ENCODE data around the gene C12orf75. TPM values are rescaled to one million over a fixed set of nuclear protein-coding genes. Genes with fewer than 3 reads are reported as not detected.

Gene C12orf75
- total and polyA plus RNA-seq, 12 donors: 0.76 to 4.9 (median 1.7) TPM

DNA sequence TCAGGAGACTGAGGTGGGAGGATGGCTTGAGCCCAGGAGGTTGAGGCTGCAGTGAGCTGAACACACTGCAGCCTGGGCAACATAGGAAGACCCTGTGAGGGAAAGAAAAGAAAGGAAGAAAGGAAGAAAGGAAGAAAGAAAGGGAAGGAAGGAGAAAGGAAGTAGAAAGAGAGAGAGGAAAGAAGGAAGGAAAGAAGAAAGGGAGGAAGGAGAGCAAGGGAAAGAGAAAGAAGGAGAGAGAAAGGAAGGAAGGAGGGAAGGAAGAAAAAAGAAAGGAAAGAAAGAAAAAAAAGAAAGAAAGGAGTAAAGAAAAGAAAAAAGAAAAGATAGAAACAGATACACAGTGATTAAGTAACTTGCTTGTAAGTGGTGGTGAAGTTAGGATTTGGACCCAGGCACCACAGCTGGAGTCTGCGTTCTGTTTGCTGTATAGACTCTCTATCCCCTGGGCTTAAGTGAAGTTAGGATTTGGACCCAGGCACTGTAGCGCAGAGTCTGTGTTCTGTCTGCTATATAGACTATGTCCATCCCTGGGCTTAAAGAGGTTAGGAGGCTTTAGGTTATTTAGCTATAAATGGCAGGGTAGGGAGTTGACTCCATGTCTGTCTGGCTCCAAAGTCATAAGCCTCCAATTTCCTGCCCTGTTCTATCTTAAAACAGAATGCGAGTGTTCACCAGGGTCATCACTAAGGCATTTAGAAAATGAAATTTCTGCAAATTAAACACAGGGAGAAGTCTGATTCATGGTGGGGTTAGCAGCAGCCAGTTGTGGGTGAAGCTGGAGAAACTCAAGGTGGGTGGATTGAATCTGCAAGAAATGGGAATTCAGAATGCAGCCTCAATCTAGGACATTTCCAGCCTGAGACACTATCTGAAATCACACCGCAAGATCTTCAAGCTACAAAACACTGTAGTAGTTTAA is 13.3 kb upstream of the C12orf75 start:
- Histone ChIP-seq H3K4me1 (no peaks in the 10 kb centered on the region), H3K27me3 (peaks cover 0 to 3% (median 0%) of the 10 kb centered on the region in 7 donors), H3K36me3 (no peaks in the 10 kb centered on the region), H3K4me3 (no peak overlapping the region), H3K27ac (no peak overlapping the region), H3K9me3 (peaks cover 0 to 16% (median 0%) of the 10 kb centered on the region in 11 donors)
- DNase-seq (no peak), ATAC-seq (no peak)
- intact Hi-C loops (cut with DNase I): no loop called here
- TF ChIP-seq, protein P1, sequence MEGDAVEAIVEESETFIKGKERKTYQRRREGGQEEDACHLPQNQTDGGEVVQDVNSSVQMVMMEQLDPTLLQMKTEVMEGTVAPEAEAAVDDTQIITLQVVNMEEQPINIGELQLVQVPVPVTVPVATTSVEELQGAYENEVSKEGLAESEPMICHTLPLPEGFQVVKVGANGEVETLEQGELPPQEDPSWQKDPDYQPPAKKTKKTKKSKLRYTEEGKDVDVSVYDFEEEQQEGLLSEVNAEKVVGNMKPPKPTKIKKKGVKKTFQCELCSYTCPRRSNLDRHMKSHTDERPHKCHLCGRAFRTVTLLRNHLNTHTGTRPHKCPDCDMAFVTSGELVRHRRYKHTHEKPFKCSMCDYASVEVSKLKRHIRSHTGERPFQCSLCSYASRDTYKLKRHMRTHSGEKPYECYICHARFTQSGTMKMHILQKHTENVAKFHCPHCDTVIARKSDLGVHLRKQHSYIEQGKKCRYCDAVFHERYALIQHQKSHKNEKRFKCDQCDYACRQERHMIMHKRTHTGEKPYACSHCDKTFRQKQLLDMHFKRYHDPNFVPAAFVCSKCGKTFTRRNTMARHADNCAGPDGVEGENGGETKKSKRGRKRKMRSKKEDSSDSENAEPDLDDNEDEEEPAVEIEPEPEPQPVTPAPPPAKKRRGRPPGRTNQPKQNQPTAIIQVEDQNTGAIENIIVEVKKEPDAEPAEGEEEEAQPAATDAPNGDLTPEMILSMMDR (IDR thresholded peaks at IDR 0.05): no peak
- WGBS, 2 donors: 87 to 88% methylated on average over 4 of the region's 4 CpGs

DNA sequence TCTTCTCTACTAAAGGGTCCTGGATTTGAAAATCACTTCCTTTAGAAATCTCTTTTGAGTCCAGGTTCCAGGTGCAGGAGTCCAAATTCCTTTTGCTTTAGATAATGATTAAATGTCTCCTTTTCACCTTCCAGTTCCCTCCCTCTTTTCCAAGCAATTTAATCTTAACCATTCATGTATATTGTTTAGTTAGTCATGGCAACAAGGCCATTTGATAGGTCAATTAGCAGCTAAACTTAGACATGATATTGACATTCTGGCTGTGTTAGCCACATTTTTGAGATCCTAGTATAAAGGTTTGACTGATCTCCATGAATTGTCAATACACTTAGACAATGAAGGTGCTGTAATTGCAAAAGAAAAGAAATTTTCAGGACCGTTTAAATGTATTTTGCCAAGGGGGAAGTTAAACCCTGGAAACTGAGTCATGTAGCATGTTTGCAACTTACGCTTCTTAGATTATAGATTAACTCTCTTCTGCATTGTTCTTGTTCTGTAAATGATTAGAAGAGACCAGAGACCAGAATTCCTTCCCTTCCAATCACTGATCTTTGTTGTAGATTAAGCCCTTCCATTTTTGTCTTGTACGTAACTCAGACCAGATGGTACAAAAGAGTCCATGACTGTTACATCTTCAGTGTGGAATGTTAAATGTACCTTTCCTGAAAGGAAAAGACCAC is 12.4 kb upstream of the C12orf75 start:
- ATAC-seq (no peak), DNase-seq (no peak)
- 89 to 94% methylated on average over 3 of the region's 3 CpGs for WGBS, 2 donors
- intact Hi-C loops (cut with DNase I): no loop called here
- no peaks in the 10 kb centered on the region for H3K4me1 ChIP-seq
- TF ChIP-seq, protein P1 (IDR thresholded peaks at IDR 0.05): no peak
- H3K9me3 ChIP-seq: peaks cover 0 to 16% (median 0%) of the 10 kb centered on the region in 11 donors
- H3K36me3 ChIP-seq: no peaks in the 10 kb centered on the region
- H3K4me3 ChIP-seq: no peak overlapping the region
- H3K27me3 ChIP-seq: peaks cover 0 to 3% (median 0%) of the 10 kb centered on the region in 7 donors
- H3K27ac ChIP-seq: no peak overlapping the region

DNA sequence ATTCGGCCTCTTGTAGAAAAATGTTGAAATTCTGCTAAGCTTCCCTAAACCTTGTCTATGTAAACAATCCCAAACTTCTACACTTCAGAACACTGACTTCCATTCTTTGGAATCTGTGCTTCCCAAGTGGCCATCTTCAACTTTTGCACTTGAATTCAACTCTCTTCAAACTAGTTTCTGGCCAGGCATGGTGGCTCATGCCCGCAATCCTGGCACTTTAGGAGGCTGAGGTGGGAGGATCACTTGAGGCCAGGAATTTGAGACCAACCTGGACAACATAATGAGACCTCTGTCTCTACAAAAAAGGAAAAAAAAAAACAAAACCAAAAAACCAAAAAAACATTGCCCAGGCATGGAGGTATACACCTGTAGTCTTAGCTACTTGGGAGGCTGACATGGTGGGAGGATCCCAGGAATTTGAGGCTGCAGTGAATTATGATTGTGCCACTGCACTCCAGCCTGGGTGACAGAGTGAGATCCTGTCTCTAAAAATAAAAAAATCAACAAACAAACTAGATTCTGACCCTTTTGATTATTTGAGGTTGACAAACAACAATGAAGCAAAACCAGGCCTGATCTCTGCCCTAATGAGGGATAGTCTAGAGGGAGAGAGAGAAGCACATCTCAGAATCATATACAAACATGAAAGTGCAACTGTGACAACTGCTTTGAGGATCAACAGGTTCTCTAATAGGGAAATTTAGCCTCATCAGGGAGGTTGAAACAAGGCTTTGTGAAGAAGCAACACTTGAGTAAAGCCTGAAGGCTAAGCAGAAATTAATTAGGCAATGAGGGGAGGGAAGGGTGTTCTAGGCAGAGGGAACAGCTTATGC is 11.6 kb upstream of the C12orf75 start:
- intact Hi-C loops (cut with DNase I): no loop called here
- no peak for DNase-seq
- TF ChIP-seq, protein P1 (IDR thresholded peaks at IDR 0.05): no peak
- Histone ChIP-seq H3K27me3 (peaks cover 0 to 3% (median 0%) of the 10 kb centered on the region in 7 donors), H3K4me3 (no peak overlapping the region), H3K27ac (no peak overlapping the region), H3K4me1 (no peaks in the 10 kb centered on the region), H3K36me3 (no peaks in the 10 kb centered on the region), H3K9me3 (peaks cover 0 to 11% (median 0%) of the 10 kb centered on the region in 11 donors)
- 90 to 92% methylated on average over 2 of the region's 2 CpGs for WGBS, 2 donors
- no peak for ATAC-seq

DNA sequence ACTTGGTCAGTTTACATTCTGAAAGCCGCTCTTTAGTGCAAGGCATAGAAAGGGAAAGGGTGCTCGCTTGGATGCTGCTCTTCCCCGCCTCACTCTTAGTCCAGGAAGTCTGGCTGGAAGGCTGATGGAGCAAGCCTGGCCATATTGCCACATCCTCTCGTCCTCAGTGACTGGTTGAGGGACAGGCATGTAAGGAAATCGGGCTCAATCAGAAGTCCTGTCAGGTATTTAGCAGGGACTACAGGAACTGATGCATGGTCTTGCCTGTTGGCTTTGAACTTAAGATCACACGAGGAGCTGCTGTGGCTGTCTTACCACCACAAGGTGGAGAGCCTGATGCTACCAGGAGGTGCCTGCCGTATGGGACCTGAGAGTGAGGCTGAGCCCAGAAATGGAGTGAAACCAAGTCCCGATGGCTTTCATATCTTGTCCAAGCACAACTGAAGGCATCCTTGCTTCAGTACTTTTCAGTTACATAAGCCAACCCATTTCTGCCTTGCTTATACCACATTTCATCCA is 10.7 kb upstream of the C12orf75 start:
- H3K4me1 ChIP-seq: no peaks in the 10 kb centered on the region
- H3K4me3 ChIP-seq: no peak overlapping the region
- H3K27me3 ChIP-seq: peaks cover 0 to 3% (median 0%) of the 10 kb centered on the region in 7 donors
- no peaks in the 10 kb centered on the region for H3K36me3 ChIP-seq
- DNase-seq (no peak), ATAC-seq (no peak)
- H3K27ac ChIP-seq: no peak overlapping the region
- intact Hi-C loops (cut with DNase I): no loop called here
- TF ChIP-seq, protein P1 (IDR thresholded peaks at IDR 0.05): no peak
- peaks cover 0 to 2% (median 0%) of the 10 kb centered on the region in 11 donors for H3K9me3 ChIP-seq
- WGBS, 2 donors: 82 to 85% methylated on average over 8 of the region's 8 CpGs

Measured in heart right ventricle (tissue), 16 donors.